ENCODE measurements around the gene TENM3. TPM values are rescaled to one million over a fixed set of nuclear protein-coding genes. Genes with fewer than 3 reads are reported as not detected.

Gene TENM3
- total RNA-seq, 1 donor from 2014 or later, result 11.0 TPM

GRCh38 chr4:182252220-182252619 is 9.0 kb downstream of the TENM3 start:
- no peak overlapping the region for H3K4me3 ChIP-seq
- H3K27me3 ChIP-seq, result no peaks in the 10 kb centered on the region
- DNase-seq (ENCODE audit: extremely low spot score in 2 of 2), result no peak
- no peaks in the 10 kb centered on the region for H3K36me3 ChIP-seq
- H3K9me3 ChIP-seq, result no peaks in the 10 kb centered on the region
- TF ChIP-seq CTCF (IDR thresholded peaks at IDR 0.05) (no peak), POLR2AphosphoS5 (IDR thresholded peaks at IDR 0.05; ENCODE audit: insufficient read depth in 1 of 2, low read depth in 1 of 2) (no peak), POLR2A (IDR thresholded peaks at IDR 0.05) (no peak)
- intact Hi-C loops (cut with DNase I), result no loop called here
- no peaks in the 10 kb centered on the region for H3K4me1 ChIP-seq
- no peak overlapping the region for H3K27ac ChIP-seq

GRCh38 chr4:182254026-182254780 is 11.0 kb downstream of the TENM3 start:
- Histone ChIP-seq H3K27ac (no peak overlapping the region), H3K36me3 (no peaks in the 10 kb centered on the region), H3K4me3 (no peak overlapping the region), H3K4me1 (no peaks in the 10 kb centered on the region), H3K27me3 (no peaks in the 10 kb centered on the region), H3K9me3 (no peaks in the 10 kb centered on the region)
- no peak for DNase-seq (ENCODE audit: extremely low spot score in 2 of 2)
- intact Hi-C loops (cut with DNase I), result no loop called here
- no peak for TF ChIP-seq POLR2A (IDR thresholded peaks at IDR 0.05)
- no peak for TF ChIP-seq CTCF (IDR thresholded peaks at IDR 0.05)
- TF ChIP-seq POLR2AphosphoS5 (IDR thresholded peaks at IDR 0.05; ENCODE audit: insufficient read depth in 1 of 2, low read depth in 1 of 2), result no peak

DNA sequence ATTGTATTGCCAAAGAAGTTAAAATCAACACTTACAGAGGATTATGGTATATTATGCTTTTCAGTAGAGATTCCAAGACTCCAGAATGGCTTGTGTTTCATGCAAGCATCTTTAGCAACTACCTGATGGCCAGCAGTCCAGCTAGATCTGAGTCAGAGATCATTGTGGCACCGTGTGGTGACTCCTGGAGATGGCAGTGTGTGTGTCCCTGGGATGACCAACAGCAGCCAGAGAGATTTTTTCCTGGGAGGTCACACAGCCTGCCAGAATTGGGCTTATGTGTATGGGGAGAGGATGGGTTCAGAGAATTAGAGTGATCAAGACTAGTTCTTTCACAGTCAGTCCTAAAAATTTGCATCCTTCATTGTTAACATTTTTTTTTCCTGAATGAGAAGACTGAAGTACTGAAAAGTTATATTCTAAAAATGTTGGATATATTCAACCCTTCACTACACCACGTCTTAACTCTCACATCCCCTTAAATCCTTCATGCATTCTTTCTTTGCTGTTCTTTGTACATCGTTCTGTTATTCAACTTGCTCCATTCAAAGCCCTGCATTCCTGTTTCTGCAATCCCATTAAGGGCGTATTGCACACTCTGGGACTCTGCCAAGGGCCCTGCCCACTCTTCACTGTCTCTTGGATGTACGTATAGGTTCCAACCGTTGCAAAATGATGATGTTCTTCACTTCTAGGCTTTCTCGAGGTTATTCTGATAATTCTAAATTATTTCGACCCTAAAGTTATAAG is 12.4 kb downstream of the TENM3 start:
- Histone ChIP-seq H3K27ac (no peak overlapping the region), H3K4me3 (no peak overlapping the region), H3K27me3 (no peaks in the 10 kb centered on the region), H3K36me3 (no peaks in the 10 kb centered on the region), H3K9me3 (no peaks in the 10 kb centered on the region), H3K4me1 (no peaks in the 10 kb centered on the region)
- intact Hi-C loops (cut with DNase I), result no loop called here
- no peak for TF ChIP-seq POLR2AphosphoS5 (IDR thresholded peaks at IDR 0.05; ENCODE audit: insufficient read depth in 1 of 2, low read depth in 1 of 2)
- no peak for TF ChIP-seq CTCF (IDR thresholded peaks at IDR 0.05)
- no peak for TF ChIP-seq POLR2A (IDR thresholded peaks at IDR 0.05)
- no peak for DNase-seq (ENCODE audit: extremely low spot score in 2 of 2)

GRCh38 chr4:182257016-182257415 is 13.8 kb downstream of the TENM3 start:
- Histone ChIP-seq H3K4me3 (no peak overlapping the region), H3K9me3 (no peaks in the 10 kb centered on the region), H3K4me1 (no peaks in the 10 kb centered on the region), H3K27ac (no peak overlapping the region), H3K36me3 (no peaks in the 10 kb centered on the region), H3K27me3 (no peaks in the 10 kb centered on the region)
- intact Hi-C loops (cut with DNase I), result no loop called here
- no peak for DNase-seq (ENCODE audit: extremely low spot score in 2 of 2)
- TF ChIP-seq POLR2A (IDR thresholded peaks at IDR 0.05) (no peak), CTCF (IDR thresholded peaks at IDR 0.05) (no peak), POLR2AphosphoS5 (IDR thresholded peaks at IDR 0.05; ENCODE audit: insufficient read depth in 1 of 2, low read depth in 1 of 2) (no peak)

- intact Hi-C loops (cut with DNase I), result no loop called here
Observed at GRCh38 chr4:182257503-182257902, 14.3 kb downstream of the TENM3 start.

More at GRCh38 chr4:182257503-182257902, 14.3 kb downstream of the TENM3 start:
- Histone ChIP-seq H3K36me3 (no peaks in the 10 kb centered on the region), H3K4me1 (no peaks in the 10 kb centered on the region), H3K4me3 (no peak overlapping the region), H3K27me3 (no peaks in the 10 kb centered on the region), H3K9me3 (no peaks in the 10 kb centered on the region), H3K27ac (no peak overlapping the region)
- no peak for DNase-seq (ENCODE audit: extremely low spot score in 2 of 2)
- no peak for TF ChIP-seq CTCF (IDR thresholded peaks at IDR 0.05)
- no peak for TF ChIP-seq POLR2A (IDR thresholded peaks at IDR 0.05)
- no peak for TF ChIP-seq POLR2AphosphoS5 (IDR thresholded peaks at IDR 0.05; ENCODE audit: insufficient read depth in 1 of 2, low read depth in 1 of 2)

All from vagina (tissue), 2 donors.